Measurements from ENCODE around the gene STK11IP.

Gene STK11IP

GRCh38 chr2:219557791-219558785 lies 39.6 kb upstream of the STK11IP start:
- H3K4me1 ChIP-seq (ENCODE audit: control insufficient read depth, insufficient read depth, low read length) = peaks cover 27% of the 10 kb centered on the region
- no peaks in the 10 kb centered on the region for H3K27me3 ChIP-seq (replicated peaks; ENCODE audit: control insufficient read depth, insufficient read depth, low read length)
- no peak for DNase-seq (ENCODE audit: low read depth)
- no peak overlapping the region for H3K4me3 ChIP-seq (ENCODE audit: low read length)
- H3K36me3 ChIP-seq (ENCODE audit: control insufficient read depth, insufficient read depth, low read length, severe bottlenecking) = no peaks in the 10 kb centered on the region
- no peak overlapping the region for H3K9ac ChIP-seq (ENCODE audit: low read length)
- no peaks in the 10 kb centered on the region for H3K9me3 ChIP-seq (ENCODE audit: control insufficient read depth, low read length)

GRCh38 chr2:219559156-219559915 lies 38.3 kb upstream of the STK11IP start:
- Histone ChIP-seq H3K4me1 (ENCODE audit: control insufficient read depth, insufficient read depth, low read length) (peaks cover 22% of the 10 kb centered on the region), H3K36me3 (ENCODE audit: control insufficient read depth, insufficient read depth, low read length, severe bottlenecking) (peaks cover 11% of the 10 kb centered on the region), H3K4me3 (ENCODE audit: low read length) (no peak overlapping the region), H3K27me3 (replicated peaks; ENCODE audit: control insufficient read depth, insufficient read depth, low read length) (no peaks in the 10 kb centered on the region), H3K9me3 (ENCODE audit: control insufficient read depth, low read length) (no peaks in the 10 kb centered on the region), H3K9ac (ENCODE audit: low read length) (peak overlapping the region; percentile 2)
- no peak for DNase-seq (ENCODE audit: low read depth)

GRCh38 chr2:219560037-219560892 lies 37.4 kb upstream of the STK11IP start:
- peaks cover 18% of the 10 kb centered on the region for H3K36me3 ChIP-seq (ENCODE audit: control insufficient read depth, insufficient read depth, low read length, severe bottlenecking)
- no peak overlapping the region for H3K4me3 ChIP-seq (ENCODE audit: low read length)
- H3K9me3 ChIP-seq (ENCODE audit: control insufficient read depth, low read length) = no peaks in the 10 kb centered on the region
- H3K4me1 ChIP-seq (ENCODE audit: control insufficient read depth, insufficient read depth, low read length) = peaks cover 22% of the 10 kb centered on the region
- H3K9ac ChIP-seq (ENCODE audit: low read length) = peak overlapping the region; percentile 25
- peak; percentile 52 for DNase-seq (ENCODE audit: low read depth)
- H3K27me3 ChIP-seq (replicated peaks; ENCODE audit: control insufficient read depth, insufficient read depth, low read length) = no peaks in the 10 kb centered on the region

- no peak for DNase-seq (ENCODE audit: low read depth)
- Histone ChIP-seq H3K9me3 (ENCODE audit: control insufficient read depth, low read length) (no peaks in the 10 kb centered on the region), H3K4me3 (ENCODE audit: low read length) (no peak overlapping the region), H3K36me3 (ENCODE audit: control insufficient read depth, insufficient read depth, low read length, severe bottlenecking) (peaks cover 18% of the 10 kb centered on the region), H3K27me3 (replicated peaks; ENCODE audit: control insufficient read depth, insufficient read depth, low read length) (no peaks in the 10 kb centered on the region), H3K9ac (ENCODE audit: low read length) (peak overlapping the region; percentile 25), H3K4me1 (ENCODE audit: control insufficient read depth, insufficient read depth, low read length) (peaks cover 22% of the 10 kb centered on the region)
Measured at GRCh38 chr2:219560893-219561178, 36.8 kb upstream of the STK11IP start.

- Histone ChIP-seq H3K9me3 (ENCODE audit: control insufficient read depth, low read length) (no peaks in the 10 kb centered on the region), H3K36me3 (ENCODE audit: control insufficient read depth, insufficient read depth, low read length, severe bottlenecking) (peaks cover 21% of the 10 kb centered on the region), H3K27me3 (replicated peaks; ENCODE audit: control insufficient read depth, insufficient read depth, low read length) (no peaks in the 10 kb centered on the region), H3K4me3 (ENCODE audit: low read length) (no peak overlapping the region), H3K9ac (ENCODE audit: low read length) (peak overlapping the region; percentile 25), H3K4me1 (ENCODE audit: control insufficient read depth, insufficient read depth, low read length) (peaks cover 22% of the 10 kb centered on the region)
- no peak for DNase-seq (ENCODE audit: low read depth)
Measured at GRCh38 chr2:219561179-219562048, 36.2 kb upstream of the STK11IP start.

GRCh38 chr2:219562049-219563020 lies 35.3 kb upstream of the STK11IP start:
- DNase-seq (ENCODE audit: low read depth) = no peak
- no peak overlapping the region for H3K4me3 ChIP-seq (ENCODE audit: low read length)
- H3K27me3 ChIP-seq (replicated peaks; ENCODE audit: control insufficient read depth, insufficient read depth, low read length) = no peaks in the 10 kb centered on the region
- peaks cover 31% of the 10 kb centered on the region for H3K36me3 ChIP-seq (ENCODE audit: control insufficient read depth, insufficient read depth, low read length, severe bottlenecking)
- peaks cover 22% of the 10 kb centered on the region for H3K4me1 ChIP-seq (ENCODE audit: control insufficient read depth, insufficient read depth, low read length)
- no peaks in the 10 kb centered on the region for H3K9me3 ChIP-seq (ENCODE audit: control insufficient read depth, low read length)
- H3K9ac ChIP-seq (ENCODE audit: low read length) = no peak overlapping the region

- no peak for DNase-seq (ENCODE audit: low read depth)
- H3K9me3 ChIP-seq (ENCODE audit: control insufficient read depth, low read length) = no peaks in the 10 kb centered on the region
- peaks cover 38% of the 10 kb centered on the region for H3K36me3 ChIP-seq (ENCODE audit: control insufficient read depth, insufficient read depth, low read length, severe bottlenecking)
Measured at GRCh38 chr2:219563271-219563928, 34.3 kb upstream of the STK11IP start.

GRCh38 chr2:219565130-219566080 lies 32.3 kb upstream of the STK11IP start:
- Histone ChIP-seq H3K4me3 (ENCODE audit: low read length) (no peak overlapping the region), H3K4me1 (ENCODE audit: control insufficient read depth, insufficient read depth, low read length) (peaks cover 22% of the 10 kb centered on the region), H3K36me3 (ENCODE audit: control insufficient read depth, insufficient read depth, low read length, severe bottlenecking) (peaks cover 49% of the 10 kb centered on the region), H3K9ac (ENCODE audit: low read length) (no peak overlapping the region), H3K27me3 (replicated peaks; ENCODE audit: control insufficient read depth, insufficient read depth, low read length) (no peaks in the 10 kb centered on the region), H3K9me3 (ENCODE audit: control insufficient read depth, low read length) (no peaks in the 10 kb centered on the region)
- no peak for DNase-seq (ENCODE audit: low read depth)

More at GRCh38 chr2:219563271-219563928, 34.3 kb upstream of the STK11IP start:
- Histone ChIP-seq H3K9ac (ENCODE audit: low read length) (no peak overlapping the region), H3K4me1 (ENCODE audit: control insufficient read depth, insufficient read depth, low read length) (peaks cover 22% of the 10 kb centered on the region), H3K4me3 (ENCODE audit: low read length) (no peak overlapping the region), H3K27me3 (replicated peaks; ENCODE audit: control insufficient read depth, insufficient read depth, low read length) (no peaks in the 10 kb centered on the region)
